ENCODE results near the gene KRT24.

DNA sequence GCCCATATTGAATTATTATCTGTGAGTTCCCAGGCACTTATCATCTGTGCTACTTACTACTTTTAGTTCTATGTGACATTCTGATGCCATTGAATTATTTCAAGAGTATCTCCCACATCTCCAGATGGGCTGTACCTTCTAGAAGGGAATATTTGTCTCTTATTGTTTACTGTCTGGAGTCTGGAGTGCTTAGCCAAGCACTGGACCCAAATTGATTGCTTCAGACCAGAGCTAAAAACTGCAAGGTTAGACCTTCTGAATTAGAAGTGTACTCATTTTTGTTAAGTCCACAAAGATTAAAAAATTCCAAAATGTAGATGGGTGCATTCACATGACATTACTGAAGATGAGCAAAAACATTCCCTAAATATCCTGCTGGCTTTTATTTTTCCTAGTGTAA, 22.6 kb downstream of the KRT24 start:
- TF ChIP-seq GABPA (IDR thresholded peaks at IDR 0.05 in 1 of 2, conservative IDR thresholded peaks at IDR 0.05 in 1 of 2) (no peak), RXRA (IDR thresholded peaks at IDR 0.05) (no peak), CTCF (IDR thresholded peaks at IDR 0.05; ENCODE audit: low read depth, low read length, missing input control) (no peak), MAX (IDR thresholded peaks at IDR 0.05) (no peak), FOXA1 (IDR thresholded peaks at IDR 0.05) (no peak)
